DMS 273 (cell line): Measurements from ENCODE around the gene ZNF749.
"Not testable (repeated sequence)": the region's sequence is repeated elsewhere in the genome, so short reads cannot be mapped to it uniquely, and the experiment has no call there.

Experiments
- DNase-seq: peaks from one replicate; lab custom pipeline; 2025; ENCODE audit not compliant: unreplicated experiment; lab: John Stamatoyannopoulos, UW

The ZNF749 gene

GRCh38 chr19:57465680-57466381 lies 30.7 kb downstream of the ZNF749 start:
- DNase-seq, result peak; percentile 74

GRCh38 chr19:57466489-57466888 lies 31.4 kb downstream of the ZNF749 start:
- no peak for DNase-seq

- DNase-seq, result peak; percentile 13
Measured at GRCh38 chr19:57473646-57474045, 38.5 kb downstream of the ZNF749 start.

GRCh38 chr19:57477191-57478008 lies 42.3 kb downstream of the ZNF749 start, which contains the start of gene ZNF772:
Gene ZNF772, minus strand, starts transcription at chr19:57477566. Its CDS starts 257 bp downstream, at chr19:57477309.
- DNase-seq, result peak; percentile 99

GRCh38 chr19:57487477-57488298 lies 52.6 kb downstream of the ZNF749 start, which contains the start of gene ZNF419:
Gene ZNF419, plus strand, starts transcription at chr19:57487750. Its CDS starts 201 bp downstream, at chr19:57487951.
- DNase-seq, result peak; percentile 95

- DNase-seq, result not testable (repeated sequence)
Measured at GRCh38 chr19:57488299-57488644, 53.1 kb downstream of the ZNF749 start.
